Activated naive CD8-positive, alpha-beta T cell treated with anti-CD3 and anti-CD28 coated beads, Interleukin-2, amount 50 U/mL, for 16 hours (primary cell): Measurements from ENCODE around the gene NECTIN3.

ENCODE experiments used
- DNase-seq: peaks from one replicate; pipeline ENCODE4 v3.0.0-alpha.2; 2020; ENCODE audit warnings: low read depth, low spot score

Gene NECTIN3

DNA sequence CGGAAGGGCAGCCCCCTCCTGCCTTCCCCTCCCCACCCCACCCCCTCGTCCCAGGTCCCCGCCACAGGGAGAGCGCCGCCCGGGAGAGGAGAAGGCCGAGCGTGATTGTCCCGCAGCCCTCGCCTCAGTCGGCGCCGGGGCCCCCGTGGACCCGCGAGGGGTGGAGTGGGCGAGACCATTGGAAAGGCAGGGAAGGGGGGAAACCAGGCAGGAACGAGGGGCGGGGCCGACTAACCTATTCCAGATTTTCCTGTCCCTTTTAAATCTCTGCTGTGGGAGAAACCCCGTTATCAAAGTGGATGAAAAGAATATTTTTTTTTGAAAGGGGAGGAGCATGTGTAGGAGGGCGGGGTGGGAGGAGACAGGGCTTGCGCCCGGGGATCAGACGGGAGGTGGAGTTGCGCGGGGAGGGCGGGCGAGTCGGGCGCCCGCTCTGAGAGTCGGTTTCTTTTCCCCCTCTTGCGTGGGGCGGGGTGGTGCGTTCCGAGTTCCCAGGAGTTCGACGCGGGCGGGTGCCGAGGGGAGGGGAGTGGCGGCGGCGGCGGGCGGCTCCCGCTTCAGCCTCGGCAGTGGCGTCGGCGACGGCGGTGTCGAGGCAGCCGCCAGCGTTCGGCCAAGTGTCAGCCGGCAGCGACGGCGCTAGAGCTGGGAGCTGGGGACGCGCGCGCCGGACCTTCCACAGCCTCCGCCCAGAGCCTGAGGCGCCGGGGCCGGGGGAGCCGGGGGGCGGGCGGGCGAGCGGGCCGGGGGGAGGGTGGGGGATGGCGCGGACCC is at the start of gene NECTIN3:
Gene NECTIN3 (plus strand): TSS at position 560 of the 774 bp plus-strand sequence. CDS start 202 bp downstream, at position 762.
- DNase-seq, result peak; percentile 71

DNA sequence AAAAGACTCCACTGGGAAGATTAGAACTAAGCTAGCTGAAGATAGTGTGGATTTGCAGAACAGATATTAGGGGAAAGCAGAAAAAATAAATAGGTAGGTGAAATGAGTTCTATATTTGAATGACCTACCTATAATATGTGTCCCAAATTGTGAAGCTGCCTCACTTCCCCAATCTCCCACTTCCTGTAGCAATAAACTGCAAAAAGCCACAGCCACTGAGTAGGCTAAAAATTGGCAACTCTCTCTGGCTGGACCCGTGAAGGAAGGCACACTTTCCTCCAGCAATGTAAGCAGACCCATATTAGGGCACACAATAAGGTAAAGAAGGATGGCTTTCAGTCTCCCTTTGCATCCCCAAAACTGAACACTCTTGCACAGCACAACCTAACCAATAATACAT is 43.7 kb upstream of the NECTIN3 start:
- DNase-seq, result no peak

GRCh38 chr3:111031538-111031937 is 40.1 kb upstream of the NECTIN3 start:
- DNase-seq, result no peak

DNA sequence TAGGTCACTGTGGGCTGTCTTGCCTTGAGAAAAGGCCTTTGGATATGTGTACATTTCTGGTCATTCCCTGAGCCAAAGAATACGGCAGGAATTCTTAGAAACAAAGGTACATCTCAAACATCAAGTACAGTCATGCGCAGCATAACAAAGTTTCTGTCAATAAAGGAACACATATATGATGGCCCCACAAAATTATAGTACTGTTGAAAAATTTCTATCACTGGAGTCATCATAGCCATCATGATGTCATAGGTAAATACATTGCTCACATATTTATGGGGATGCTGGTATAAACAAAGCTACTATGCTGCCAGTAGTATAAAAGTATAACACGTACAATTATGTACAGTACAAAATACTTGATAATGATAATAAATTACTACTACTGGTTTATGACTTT is 38.9 kb upstream of the NECTIN3 start:
- no peak for DNase-seq

DNA sequence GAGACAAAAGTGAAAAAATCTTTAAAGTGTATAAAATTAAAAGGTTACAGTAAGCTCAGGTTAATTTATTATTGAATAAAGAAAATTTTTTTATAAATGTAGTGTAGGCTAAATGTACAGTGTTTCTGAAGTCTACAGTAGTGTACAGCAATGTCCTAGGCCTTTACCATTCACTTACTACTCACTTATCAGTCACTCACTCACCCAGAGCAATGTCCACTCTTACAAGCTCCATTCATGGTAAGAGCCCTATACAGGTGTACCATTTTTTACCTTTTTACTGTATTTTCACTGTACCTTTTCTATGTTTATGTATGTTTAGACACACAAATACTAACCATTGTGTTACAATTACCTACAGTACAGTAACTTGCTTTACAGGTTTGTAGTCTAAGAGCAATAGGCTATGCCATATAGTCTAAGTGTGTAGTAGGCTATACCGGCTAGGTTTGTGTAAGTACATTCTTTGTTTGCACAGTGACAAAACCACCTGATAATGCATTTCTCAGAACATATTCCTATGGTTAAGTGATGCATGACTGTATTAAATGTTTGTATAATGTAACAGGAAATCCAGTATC is 38.1 kb upstream of the NECTIN3 start:
- DNase-seq, result no peak

- DNase-seq, result no peak
Measured at GRCh38 chr3:111035316-111035715, 36.3 kb upstream of the NECTIN3 start.

DNA sequence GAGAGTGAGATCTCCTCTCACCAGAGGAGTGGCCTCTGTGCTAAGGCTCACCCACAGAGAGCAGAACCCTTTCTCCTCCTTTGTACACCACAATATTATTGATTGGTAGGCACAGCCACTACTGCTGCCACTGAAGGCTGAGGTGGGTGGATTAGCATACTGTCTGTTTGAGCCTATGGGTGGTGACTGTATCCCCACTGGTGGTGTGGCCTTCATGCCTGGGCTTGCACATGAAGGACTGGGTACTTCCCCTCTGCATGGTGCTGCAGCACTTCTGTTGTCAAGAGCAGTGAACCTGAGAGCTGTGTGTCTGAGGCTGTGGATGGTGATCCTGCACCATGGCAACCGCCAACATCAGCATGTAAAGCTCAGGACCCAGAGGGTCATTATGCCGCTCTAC is 35.7 kb upstream of the NECTIN3 start:
- DNase-seq, result no peak

DNA sequence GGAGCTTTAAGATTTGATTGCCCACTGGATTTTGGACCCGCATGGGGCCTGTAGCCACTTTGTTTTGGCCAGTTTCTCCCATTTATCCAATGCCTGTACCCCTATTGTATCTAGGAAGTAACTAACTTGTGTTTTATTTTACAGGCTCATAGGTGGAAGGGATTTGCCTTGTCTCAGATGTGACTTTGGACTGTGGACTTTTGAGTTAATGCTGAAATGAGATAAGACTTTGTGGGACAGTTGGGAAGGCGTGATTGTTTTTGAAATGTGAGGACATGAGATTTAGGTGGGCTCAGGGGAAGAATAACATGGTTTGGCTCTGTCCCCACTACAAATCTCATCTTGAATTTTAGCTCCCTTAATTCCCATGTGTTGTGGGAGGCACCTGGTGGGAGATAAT is 30.7 kb upstream of the NECTIN3 start:
- DNase-seq, result no peak

DNA sequence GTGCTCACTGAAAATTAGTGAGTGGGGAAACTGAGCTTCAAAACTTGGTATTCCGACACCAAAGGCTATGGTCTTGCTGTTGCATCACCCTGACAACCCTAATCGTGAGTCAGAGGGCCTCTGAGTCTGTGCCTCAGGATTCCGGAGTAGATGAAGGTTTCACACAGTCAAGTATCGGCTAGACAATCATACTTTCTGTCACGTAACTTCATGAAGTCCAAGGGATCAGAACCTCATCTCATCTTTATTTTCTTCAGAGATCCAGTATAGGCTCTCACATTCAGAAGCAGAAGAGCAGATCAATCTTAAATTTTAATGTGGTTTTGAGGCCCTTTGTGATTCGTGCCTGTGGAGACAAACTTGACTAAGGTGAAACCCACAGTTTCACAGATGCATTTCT is 26.1 kb upstream of the NECTIN3 start:
- DNase-seq, result no peak

- DNase-seq, result no peak
Measured at GRCh38 chr3:111047042-111047441, 24.6 kb upstream of the NECTIN3 start.

DNA sequence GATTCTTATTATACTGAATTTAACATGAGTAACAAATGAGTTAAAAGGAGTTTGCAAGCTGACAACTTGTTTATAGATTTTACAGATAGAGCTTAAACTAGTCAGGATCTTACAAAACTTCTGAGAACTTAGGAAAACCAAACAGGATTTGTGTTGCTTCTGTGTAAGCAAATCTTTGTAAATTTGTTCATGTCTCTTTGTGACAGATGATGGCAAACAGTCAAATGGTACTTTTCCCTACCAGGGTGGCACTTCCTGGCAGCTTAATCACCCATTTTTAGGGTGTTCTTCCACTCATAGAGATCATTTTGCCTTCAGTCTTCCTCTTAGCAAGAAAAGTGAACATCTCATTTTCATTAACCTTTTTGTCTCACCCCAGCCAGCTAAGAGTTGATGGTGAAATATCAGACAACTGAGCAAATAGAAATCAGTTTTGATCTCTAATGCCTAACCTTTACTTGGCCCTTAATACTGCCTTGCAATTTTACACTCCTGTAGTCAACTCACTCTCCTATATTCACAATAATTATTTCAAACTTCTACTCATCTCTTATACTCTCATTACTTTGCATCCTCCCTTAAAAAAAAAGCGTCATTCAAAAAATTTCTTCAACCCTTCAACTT is 23.7 kb upstream of the NECTIN3 start:
- no peak for DNase-seq

GRCh38 chr3:111051354-111051753 is 20.3 kb upstream of the NECTIN3 start:
- DNase-seq, result no peak

- no peak for DNase-seq
Measured at GRCh38 chr3:111068574-111068973, 3.0 kb upstream of the NECTIN3 start.

DNA sequence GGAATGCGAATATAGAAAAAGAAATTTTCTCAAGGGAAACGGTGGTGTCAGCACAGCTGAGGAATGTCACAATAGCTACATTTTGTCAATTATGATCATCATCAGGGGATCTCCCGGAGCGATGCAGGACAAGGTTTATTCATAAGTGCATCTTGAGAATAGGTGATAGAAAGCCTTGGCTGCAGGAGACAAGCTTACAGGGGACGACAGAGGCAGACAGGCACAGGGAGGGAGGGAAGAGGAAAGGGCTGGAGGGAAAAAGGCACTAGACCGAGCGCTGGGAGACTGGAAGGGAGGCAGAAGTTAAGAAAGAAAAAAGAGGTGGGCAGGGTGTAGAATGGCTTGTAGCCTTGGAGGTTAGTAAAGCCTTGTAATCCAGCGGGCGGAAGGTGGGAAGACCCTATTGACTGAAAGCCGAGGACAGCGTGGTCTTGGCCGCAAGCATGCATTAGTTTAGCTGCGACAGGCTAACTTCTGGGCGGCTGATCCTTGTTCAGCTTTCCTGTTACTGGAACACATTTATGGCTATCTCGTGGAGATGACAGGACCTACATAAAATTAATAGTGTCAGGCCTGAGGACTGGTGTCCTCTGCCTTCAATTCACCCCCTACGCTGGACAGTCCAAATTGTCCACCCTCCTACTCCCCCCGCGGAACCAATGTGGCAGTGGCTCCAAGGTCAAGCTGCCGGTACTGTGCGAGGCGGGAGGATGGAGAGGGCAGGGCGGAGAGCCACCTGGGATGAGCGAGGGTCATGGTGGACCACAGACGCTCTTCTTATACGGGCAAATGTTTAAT is 1.4 kb upstream of the NECTIN3 start:
- no peak for DNase-seq

GRCh38 chr3:111070772-111071256 is 802 bp upstream of the NECTIN3 start:
- DNase-seq, result no peak

GRCh38 chr3:111072031-111072921 is 660 bp downstream of the NECTIN3 start:
- no peak for DNase-seq

DNA sequence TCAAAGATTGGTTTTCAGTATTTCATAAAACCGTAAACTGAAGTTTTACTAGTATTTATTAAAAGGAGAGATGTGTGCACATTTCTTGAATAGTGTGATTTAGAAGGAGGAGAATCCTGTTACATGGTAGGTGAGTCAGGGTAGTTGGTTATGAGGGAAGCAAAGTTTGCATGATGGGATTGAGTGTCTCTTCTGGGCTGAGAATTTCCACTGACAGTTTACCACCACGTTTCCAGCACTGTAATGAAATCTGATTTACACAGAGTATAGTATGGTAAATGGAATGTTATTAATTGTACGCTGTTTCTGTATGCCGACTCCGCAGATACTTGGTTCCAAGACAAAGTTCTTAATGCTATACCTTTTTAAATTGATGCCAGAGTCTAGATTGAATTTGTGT is 1.6 kb downstream of the NECTIN3 start:
- no peak for DNase-seq

GRCh38 chr3:111076732-111077131 is 5.1 kb downstream of the NECTIN3 start:
- no peak for DNase-seq

DNA sequence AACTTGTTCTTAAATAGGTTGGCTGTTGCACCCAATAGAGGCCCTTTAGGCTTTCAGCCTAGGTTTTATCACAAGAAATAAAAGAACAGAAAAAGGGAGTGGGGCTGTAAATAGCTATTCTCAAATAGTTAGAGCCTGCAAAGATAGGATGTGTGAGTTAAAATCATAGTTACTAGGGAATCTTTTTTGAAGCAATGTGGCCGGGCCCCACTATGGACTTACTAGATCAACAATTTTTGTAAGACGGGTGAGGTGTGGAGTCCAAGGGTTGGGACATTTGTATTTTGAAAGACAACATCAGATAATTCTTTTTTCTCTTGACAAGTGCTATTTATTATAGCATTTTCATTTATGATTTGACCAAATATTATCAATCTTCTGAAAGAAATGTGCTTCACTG is 5.8 kb downstream of the NECTIN3 start:
- DNase-seq, result no peak

- no peak for DNase-seq
Measured at GRCh38 chr3:111080413-111080812, 8.8 kb downstream of the NECTIN3 start.

- DNase-seq, result no peak
Measured at GRCh38 chr3:111081008-111081545, 9.5 kb downstream of the NECTIN3 start.
